GOT3 (cell line): Measurements from ENCODE around the gene ARHGAP35.
"Not testable (repeated sequence)": the region's sequence is repeated elsewhere in the genome, so short reads cannot be mapped to it uniquely, and the experiment has no call there.

ENCODE experiments used
- DNase-seq: peaks from one replicate; lab custom pipeline; 2025; ENCODE audit warnings: mixed read lengths; lab: John Stamatoyannopoulos, UW

ARHGAP35 gene

DNA sequence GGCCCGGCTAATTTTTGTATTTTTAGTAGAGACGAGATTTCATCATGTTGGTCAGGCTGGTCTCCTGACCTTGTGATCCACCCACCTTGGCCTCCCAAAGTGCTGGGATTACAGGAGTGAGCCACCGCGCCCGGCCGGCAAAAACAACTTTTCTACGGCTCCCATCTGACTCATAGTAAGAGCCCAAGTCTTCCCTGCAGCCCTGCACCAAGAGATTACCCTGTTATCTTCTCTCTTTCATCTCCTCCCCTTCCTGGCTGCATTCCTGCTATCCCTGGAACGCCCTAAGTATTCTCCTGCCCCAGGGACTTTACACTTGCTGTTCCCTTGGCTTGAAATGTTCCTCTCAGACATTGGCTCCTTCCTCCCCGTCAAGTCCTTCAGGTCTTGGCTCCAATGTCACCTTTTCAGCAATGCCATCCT, 16.7 kb upstream of the ARHGAP35 start:
- DNase-seq, result no peak

DNA sequence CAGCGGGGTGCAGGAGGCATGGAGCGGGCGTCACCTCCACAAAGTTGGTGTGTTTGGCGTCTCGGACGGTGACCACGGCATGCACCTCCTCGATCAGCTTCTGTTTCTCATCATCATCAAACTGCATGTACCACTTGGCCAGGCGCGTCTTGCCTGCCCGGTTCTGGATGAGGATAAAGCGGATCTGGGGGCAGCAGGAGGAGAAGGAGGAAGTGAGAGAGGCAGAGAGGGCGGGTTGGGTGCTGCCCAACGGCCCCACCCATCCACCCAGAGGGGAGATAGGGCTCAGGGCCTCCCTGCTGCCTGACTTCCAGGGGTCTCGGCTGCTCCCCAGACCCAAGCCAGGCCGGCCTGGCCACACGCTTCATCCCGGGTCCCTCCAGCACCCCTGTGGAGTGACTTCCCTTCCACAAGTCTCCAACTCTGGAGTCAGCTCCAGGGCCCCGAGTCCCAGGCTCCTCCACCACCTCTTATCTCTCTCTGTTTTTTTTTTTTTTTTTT, 14.8 kb upstream of the ARHGAP35 start:
- no peak for DNase-seq

GRCh38 chr19:46847528-46847927, 13.3 kb upstream of the ARHGAP35 start:
- no peak for DNase-seq

DNA sequence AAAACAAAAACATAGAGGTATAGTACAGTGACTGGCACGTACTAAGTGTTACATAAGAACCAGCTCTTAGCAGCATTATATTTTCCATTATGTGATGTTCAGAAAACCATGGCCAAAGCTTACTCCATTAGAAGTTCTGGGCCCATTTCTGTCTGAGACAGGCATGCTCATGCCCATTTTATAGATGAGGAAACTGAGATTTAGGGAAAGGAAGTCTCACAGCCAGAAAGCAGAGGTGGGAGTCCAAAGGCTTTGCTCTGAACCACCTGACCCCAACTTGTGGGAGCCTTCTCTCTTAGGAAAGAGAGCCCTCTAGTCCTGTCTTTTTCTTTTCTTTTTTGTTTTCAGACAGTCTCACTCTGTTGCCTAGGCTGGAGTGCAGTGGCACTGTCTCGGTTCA, 12.4 kb upstream of the ARHGAP35 start:
- no peak for DNase-seq

DNA sequence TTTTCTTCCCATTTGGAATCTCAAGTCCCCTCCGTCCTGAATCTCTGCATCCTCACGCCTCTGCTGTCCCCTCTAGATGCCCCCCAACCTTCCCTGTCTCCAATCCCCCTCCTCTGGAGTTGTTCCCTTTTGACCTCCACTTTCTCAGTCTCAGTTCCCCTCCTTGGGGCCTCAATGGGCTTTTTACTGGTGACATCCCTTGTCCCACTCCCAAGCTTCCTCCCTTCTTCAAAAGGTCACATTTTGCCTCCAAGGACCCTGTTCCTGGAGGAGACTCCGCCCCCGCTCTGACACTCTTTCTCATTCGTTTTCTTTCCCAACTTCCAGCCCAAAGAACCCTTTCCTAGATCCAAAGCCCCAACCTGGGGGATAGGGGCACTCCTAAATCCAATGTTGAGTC, 11.2 kb upstream of the ARHGAP35 start:
- DNase-seq, result no peak

DNA sequence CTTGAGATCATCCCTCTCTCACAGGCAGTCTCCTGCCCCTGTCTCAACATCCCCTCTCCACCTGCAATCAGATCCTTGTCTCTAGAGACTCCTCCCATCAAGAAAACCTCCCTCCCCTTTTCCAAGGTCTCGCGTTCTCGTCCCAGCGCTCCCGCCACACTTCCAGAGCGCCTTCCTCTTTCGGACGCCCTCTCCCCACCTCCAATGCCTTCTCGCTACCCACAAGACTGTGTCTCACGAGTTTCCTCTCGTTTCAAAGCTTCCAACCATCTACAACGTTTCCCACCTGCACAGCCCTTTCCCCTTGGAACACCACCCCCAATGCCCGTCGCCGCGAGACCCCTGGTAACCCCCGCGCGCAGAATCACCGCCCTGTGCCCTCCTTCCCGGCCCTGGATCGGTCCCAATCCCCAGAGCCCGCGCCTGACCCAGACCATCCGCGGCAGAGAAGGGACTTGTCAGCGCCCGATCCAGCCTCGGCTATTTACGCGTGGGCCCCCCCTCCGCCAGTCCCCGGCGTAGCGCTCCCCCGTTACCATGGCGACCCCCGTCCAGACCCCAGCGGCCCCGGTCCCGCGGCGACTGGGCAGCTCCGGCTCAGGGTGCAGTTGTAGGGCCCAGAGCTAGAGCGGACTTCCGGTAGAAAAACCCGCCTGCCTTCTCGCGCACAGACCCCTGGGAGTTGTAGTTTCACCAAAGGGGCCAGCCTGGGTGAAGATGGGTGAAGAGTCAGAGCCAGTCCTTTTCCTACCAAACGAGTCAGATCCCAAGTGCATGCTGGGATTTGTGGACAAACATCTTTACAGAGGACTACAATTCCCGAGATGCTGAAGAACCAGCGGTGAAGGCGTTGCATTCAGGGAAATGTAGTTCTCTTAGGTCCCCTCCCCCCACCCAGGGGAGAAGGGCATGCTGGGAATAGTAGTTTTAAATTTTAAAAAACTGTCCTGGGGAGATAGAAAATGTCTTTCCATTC, 10.3 kb upstream of the ARHGAP35 start, which contains the start of gene AP2S1:
AP2S1 (minus strand) TSS at position 619 of the 976 bp plus-strand sequence; CDS start at position 539, 80 bp downstream.
- DNase-seq, result peak; percentile 90

- no peak for DNase-seq
Measured at GRCh38 chr19:46852830-46853229, 8.0 kb upstream of the ARHGAP35 start.

DNA sequence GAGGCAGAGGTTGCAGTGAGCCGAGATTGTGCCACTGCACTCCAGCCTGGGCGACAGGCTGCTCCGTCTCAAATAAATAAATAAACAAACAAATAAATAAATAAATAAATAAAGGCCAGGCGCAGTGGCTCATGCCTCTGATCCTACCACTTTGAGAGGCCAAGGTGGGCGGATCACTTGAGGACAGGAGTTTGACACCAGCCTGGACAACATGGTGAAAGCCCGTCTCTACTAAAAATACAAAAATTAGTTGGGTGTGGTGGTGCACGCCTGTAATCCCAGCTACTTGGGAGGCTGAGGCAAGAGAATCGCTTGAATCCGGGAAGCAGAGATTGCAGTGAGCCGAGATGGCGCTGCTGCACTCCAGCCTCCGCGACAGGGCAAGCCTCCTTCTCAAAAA, 6.1 kb upstream of the ARHGAP35 start:
- DNase-seq, result not testable (repeated sequence)

GRCh38 chr19:46856062-46857022, 4.5 kb upstream of the ARHGAP35 start:
- peak; percentile 78 for DNase-seq

DNA sequence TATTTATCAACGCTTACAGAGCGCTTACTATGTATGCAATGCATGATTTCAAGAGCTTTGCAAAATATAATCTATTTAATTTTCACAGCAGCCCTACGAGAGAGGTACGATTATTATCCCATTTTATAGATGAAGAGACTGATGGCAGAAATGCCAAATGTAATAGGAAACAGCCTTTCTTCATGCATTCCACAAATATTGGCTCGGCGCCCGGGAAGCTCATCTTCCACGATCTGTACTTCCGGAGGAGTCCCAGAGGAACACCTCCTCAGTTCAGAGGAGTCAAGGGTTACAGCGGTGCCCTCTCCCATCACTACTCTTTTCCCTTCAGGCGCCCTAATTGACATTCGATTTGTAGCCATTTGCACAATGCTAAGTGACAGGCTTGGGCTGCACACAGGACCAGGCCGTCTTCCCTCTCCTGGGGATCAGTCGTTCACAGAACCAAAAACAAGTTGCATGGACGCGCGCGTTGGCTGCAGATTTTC, 1.1 kb upstream of the ARHGAP35 start:
- DNase-seq, result no peak

DNA sequence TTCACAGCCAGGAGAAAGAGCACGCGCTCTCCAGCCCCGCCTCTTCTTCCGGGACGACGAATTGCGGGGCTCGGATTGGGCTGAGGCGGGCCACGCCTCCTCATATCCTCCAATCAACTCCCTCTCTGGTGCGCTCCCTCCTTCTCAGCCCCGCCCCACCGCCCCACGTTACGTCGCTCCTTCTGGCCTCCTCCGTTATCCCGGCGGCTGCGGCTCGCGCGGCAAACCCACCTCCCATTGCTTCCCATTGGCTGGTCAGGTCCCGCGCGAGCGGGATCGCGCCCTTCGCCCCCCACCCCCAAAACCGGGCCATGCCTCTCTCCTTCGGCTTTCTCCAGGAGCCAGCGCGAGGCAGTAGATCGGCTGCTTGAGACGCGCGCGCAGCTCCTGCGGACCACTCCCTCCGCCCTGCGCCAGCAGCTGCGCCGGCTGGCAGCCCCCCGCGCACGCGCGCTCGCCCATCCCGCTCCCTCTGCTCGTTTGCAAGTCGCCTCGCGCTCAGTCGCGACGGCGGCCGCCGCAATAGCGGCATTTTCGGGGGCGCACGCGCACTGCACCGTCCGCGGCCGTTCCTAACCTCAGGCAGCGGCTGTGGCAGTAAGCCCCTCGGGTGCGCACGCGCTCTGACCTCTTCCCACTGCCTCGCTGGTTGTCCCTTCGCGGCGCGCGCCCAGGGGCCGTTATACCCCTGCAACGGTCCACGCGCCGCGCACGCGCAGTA, 512 bp upstream of the ARHGAP35 start:
- peak; percentile 94 for DNase-seq

- no peak for DNase-seq
Measured at GRCh38 chr19:46861691-46862502, 1.1 kb downstream of the ARHGAP35 start.

- DNase-seq, result no peak
Measured at GRCh38 chr19:46862503-46862834, 1.7 kb downstream of the ARHGAP35 start.

- no peak for DNase-seq
Measured at GRCh38 chr19:46862974-46863632, 2.3 kb downstream of the ARHGAP35 start.

DNA sequence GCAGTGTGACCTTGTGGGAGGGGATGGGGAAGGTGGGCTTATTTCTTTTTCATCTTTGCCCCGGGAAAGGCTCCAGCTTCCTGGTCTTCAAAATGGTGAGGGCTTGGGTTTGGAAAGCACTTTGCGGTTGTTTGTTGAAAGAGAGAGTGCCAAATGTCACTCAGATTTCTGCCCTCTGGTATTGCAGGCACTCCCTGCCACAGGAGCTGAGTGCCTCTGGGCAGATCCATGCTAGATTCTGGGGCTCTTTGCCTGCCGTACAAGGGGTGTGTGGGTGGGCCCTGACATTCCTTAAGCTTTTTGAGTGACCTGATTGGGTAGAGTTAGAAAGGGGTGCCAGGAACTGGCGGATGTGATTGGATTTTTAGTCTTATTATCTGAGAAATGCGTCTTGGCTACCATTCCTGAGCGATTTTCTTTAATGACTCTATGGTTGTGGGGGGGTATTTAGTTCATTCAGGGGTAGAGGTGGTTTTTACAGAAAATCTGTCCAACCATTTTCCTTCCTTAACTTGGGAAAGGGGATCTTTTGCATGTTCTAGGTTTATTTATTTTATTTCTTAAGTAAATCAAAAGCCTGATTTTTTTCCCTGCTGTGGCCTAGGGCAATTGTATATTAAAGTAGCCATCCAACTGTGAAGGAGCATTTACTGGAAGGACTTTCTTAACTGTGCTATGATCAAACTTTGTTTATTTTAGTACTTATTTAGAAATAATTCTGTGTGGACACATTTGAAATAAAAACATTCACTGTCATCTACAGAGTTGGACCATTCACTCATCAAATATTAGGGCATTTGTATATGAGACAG, 3.2 kb downstream of the ARHGAP35 start:
- no peak for DNase-seq

- no peak for DNase-seq
Measured at GRCh38 chr19:46866407-46867136, 5.8 kb downstream of the ARHGAP35 start.

GRCh38 chr19:46867170-46867569, 6.4 kb downstream of the ARHGAP35 start:
- DNase-seq, result no peak

DNA sequence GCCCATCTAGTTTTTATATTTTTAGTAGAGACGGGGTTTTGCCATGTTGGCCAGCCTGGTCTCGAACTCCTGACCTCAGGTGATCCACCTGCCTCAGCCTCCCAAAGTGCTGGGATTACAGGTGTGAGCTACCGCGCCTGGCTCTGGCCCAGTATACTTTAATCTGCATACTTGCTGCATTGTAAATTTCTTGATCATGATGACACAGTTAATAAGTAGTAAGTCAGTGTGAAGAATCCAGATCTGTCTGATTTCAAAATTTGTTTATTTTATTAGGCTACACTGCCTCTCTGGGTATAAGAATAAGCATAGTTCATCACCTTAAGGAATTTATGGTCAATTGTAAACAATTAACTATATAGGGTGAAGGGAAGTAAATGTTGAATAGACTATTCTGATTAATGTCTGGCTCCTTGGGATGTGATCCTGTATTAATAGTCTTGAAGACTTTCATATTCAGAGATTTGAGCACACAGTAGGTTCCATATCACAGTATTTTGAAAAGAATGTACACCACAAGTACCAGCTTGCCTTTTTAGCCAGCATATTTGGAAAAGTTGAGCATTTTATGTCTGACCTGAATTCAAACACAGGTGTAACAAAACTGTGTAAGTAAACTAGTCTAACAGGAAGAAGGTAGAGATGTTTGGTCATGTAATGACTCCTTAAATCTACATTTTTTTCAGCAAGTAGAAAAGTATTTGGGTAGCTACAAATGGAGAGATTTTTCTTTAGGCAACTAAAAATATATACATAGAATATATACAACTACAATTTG, 7.4 kb downstream of the ARHGAP35 start:
- DNase-seq, result no peak
